IPS-11a (cell line): ENCODE measurements around the gene KCNQ1.

Experiments used
- H3K4me3 ChIP-seq: one replicate; pipeline ENCODE4 v1.5.1; 2013; ENCODE audit warnings: low read depth, low read length, control low read depth

Gene KCNQ1

DNA sequence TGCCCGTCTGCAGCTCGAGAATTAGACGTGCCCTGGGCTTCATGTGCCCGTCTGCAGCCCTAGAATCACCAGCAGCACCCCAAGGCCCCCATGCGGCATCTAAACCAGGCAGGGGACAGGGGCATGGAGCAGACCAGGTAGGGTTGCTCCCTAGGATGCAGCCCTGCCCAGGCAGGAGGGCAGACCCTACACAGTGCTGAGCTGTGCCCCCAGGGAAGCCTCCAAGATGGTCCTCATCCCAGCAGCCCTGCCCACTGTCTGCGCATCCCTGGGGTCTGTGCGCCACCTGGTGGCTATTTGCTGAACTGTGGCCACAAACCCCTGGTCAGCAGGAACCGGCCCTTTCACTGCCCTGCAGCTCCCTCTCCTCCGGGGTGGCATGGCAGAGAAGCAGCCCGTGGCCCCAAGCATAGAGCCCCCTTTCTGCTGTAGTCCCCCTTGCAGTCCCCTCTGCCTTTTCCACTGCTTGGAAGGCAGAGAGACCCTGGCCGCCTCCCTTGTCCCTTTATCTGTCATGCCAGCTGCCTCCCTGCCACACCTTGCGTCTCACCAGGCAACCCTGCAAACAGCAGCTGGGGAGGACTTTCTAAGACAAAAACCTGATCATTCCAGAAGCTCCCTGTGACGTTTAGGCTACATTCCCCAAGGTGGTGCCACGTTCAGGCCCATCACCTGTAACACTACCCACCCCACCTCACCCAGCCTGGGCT is 86.6 kb downstream of the KCNQ1 start:
- no peak overlapping the region for H3K4me3 ChIP-seq

DNA sequence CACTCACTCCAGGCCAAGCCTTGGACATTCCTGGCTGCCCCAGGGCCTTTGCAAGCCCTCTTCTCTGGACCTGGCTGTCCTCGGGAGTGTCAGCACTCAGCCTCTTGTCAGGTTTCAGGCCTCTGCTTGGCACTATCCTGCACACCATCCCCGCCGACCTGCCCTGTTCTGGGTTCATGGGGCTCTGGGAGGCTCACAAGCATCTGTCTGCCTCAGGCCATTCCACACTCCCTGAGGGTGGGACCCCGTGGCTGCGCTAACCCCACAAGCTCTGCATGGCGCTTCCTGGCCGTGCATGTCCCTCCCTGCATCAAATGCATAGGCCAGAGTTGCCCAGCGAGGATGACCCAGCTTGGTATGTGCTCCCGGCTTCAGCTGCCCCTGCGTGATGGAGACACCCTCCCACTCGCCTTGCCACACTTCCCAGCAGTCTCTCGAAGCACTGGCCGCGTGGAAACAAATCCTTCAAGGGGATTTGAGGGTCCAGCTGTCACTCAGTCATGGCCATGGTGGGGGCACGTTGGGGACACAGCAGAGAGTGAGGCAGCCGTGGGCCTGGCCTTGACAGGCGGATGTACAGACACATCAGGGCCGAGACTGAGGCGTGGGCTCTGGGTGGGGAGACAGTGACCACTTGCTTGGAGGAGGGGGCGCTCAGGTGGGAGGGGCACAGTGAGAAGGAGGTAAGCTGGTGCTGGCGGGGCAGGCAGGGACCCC is 87.3 kb downstream of the KCNQ1 start:
- no peak overlapping the region for H3K4me3 ChIP-seq

DNA sequence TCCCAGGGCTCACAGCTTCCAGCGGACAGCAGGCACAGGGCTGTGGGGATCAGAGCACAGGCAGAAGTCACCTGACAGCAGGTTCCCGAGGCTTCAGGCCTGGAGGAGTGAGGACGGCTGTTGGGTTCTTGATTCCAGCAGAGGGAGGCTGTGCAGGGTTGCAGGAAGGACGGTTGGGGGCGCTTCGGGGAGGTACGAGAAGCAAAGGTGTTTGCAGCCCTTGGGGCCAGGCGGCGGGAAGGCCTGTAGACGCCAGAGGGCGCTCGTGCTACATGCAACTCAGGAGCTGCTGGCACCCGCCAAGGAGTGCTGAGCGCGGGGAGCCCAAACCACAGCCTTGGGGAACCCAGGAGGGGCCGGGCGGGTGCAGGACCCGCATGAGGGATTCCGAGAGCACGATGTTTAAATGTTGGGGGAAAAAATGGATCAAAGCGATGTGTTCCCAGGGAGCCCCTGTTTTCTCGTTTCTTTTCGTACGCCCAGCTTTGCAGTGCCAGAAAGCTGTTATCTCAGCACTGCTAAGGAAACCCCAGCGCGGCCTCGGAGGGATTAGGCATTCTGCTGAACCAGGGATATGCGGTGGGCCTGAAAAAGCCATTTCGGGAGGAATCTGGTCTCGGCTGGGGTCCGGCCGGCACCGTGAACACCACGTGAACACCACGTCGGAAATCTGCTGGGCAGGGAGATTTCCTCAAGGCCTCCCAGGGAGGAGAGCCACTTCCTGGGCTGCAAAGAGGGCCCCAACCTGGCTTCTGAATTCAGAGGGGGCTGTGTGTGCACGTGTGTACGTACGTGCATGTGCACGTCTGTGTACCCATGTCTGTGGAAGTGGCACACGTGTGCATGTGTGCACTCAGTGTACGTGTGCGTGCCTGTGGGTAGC is 88.1 kb downstream of the KCNQ1 start:
- H3K4me3 ChIP-seq: no peak overlapping the region

DNA sequence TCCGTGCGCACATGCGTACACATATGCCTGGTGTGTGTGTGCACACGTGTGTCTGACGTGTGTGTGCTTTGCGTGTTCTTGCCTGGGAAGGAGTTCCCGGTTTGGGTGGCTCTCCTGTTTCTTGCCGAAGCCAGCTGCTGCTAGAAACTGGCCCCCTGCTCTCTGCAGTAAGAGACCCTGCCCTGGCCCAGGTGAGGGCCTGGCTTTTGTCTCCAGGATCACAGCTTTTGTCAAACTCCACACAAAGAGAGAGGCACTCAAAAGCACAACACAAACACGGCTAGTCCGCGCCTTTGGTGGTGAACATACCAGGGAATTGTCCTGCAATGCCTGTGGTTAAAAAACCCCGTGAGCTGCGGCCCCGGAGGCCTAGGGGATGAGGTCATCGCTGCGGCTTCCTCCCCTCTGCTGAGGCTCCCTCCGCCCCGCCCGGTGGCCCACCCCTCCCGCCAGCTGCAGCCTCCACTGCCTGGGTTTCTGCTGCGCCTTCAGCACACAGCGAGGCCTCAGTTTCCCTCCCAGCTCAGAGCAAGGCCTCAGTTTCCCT is 88.9 kb downstream of the KCNQ1 start:
- H3K4me3 ChIP-seq: peak overlapping the region; percentile 1

DNA sequence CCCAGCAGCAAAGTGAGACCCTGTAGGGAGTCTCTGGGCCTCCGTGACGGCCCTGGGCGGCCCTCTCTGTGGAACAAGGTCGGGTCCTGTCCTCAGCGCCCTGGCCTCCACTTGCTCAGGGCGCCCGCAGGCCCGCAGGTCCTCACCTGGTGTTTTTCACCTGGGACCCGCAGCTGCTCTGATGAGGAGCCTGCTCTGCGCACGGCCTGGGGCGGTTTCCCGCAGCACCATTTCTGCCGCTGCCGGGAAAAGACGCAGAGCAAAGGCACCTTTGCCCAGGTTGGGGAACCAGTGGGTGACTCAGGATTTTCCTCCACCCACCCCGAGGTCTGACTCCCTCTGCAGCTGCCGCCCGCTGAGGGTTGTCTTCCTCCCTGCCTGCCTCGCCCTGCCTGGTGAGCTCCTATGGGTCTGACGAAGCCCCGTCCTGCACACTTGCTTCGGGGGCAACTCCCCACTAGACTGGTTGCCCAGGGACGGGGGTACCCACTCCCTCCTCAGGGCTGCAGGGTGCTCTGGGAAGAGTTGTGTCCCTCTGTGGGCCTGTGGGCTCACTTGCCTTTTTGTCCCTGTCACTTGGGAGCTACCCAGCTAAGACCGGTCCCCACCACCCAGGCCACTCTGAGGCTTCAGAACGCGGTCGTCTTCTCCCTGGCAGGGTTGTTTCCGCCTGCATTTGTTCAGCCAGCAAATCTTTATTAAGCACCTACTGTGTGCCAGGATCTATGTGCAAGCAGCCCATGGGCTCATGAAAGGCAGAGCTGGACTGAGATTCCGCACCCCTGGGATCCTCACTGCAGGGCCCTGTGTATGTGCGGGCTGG is 89.5 kb downstream of the KCNQ1 start:
- no peak overlapping the region for H3K4me3 ChIP-seq

DNA sequence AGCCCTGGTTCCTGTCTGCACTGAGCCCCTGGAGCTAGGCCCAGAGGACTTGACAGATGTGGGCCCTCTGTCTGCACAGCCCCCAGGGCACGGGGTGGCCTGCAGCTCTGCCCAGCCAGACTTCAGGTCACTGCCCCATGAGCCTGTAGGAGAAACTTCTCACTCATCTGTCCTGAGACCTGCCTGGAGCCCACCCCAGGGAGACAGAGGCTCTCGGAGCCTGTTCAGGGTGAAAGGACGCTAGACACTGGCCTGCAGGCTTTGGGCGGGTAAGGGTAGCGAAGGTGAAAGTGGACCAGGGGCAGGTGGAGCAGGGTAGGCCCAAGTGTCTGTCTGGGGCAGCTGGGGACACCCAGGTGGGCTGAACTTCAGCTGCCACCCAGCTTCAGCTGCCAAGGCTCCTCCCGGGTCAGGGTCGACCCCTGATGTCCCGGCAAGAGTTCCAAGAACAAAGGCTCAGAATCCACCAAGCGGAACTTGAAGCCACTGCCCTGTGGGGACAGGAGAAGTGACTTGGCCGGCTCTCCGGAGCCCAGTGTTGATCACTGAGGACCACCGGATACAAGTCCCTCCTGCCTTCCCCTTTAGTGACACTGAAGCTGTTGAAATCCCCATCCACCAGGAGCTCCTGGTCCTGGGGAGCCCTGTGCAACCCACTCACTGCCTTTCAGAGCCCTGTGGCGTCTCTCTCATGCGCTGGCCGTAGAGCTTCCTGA is 90.3 kb downstream of the KCNQ1 start:
- H3K4me3 ChIP-seq: no peak overlapping the region

DNA sequence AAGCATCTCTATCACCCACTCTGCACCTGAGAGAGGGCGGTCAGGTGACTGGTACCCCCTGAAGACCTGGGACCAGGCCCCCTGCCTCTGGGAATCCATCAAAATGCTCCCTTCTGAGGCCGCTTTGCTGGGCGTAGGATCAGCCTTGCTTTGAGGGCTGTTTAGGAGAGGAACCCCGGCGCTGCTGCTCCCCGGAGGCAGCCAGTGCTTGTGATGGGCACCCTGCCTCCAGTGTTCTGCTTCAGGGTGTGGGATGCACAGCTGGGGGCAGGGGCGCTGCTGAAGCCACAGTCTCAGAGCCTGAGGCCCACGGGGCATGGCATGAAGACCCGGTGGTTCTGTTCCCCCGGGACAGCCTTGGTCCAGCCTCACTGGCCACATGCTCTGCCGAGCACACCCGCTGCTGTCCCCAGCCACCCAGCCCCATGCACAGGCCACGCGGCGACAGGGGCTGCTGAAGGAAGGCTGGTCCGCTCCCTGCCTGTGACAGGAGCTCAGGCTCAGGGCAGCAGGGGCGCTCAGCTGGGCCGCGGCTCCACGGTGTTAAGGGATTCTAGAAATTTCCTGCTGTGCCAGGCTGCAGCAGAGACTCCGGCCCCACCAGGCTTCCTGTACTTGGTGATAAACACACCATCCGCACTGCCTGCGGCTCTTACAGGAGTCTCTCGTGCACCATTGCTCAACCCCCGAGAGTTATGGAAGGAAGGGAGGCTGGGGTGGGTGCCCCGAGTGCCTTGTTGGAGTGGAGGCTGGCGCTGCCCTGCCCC is 91.0 kb downstream of the KCNQ1 start:
- H3K4me3 ChIP-seq: no peak overlapping the region

DNA sequence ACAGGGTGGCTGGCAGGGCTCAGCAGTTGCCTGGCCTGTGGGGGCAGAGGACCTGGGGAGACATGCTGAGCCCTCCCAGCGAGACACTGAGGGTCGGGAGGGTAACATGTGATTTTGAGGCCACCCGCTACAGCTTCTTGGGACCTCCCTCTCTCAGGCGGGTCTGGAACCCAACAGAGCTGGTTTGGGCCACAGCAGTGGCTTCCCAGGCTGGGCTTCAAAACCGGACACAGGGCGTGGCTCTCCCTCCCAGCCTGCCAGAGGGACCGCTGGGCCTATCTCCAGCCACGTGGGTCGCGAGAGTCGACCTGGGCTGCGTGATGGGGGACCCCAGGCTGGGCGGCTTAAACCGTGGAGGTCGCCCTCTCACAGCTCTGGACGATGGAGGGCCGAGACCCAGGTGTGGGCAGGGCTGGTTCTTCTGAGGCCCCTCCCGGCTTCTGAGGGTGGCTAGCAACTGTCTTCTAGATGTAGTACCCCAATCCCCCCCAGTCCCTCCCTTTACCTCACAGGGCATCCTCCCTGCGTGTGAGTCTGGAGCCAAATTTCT is 91.7 kb downstream of the KCNQ1 start:
- H3K4me3 ChIP-seq: no peak overlapping the region

DNA sequence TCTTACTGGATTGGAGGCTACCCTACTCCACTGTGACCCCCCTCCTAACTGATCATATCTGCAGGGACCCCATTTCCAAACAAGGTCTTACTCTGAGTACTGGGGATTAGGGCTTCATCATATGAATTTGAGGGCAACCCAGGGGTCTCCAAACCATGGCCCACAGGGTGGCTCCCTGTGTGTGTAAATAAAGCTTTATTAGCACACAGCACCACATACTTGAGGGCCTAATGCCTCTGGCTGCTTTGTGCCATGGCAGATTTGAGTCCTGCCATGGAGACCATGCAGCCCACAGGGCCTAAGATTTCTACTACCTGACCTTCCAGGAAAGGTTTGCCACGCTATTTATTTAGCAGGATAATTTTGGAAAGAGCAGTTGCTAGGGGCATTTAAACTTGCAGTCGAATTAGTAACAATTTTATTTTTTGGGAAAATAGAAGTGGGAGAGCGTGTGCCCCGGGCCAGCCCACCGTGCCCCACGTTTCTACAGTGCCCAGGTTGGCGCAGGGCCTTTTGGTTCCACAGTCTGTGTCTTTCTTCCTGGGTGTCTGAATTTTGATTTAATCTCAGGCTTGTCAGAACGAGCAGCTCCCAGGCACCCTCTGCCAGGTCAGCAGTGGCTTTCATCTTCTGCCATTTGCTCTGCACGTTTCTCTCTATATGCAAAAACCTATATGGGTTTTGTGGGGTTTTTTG is 92.3 kb downstream of the KCNQ1 start:
- H3K4me3 ChIP-seq: no peak overlapping the region

DNA sequence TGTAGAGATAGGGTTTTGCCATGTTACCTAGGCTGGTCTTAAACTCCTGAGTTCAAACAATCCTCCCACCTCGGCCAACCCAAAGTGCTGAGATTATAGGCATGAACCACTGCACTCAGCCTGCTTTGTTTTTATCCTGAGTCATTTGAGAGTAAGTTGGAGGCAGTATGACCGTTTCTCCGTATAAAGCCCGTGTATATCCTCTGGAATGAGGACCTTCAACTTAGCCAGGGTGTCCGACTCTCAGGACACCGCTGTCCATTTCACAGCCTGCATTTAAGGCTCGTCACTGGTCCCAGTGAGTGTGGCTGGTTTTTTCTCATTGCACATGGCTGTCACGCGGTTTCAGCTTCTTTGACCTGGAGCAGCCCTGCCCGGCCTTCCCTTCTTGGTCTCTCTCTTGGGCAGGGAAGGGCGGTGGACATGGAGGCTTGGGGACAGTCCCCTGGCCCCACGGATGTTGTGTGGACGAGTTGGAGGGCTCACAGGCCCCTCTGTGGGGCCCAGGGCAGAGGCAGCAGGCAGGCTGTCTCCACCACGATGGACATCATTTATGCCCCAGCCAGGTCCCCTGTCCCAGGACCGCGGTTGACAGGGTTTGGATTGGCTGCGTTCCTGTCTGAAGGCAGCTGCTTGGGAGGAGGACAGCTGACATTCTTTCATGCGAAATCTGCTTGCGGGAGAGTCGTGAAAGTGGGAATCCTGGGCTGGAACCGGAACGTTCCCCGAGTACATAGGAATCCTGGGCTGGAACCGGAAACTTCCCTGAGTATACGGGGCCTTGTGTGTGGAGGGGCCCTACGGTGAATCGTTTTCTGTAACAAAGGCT is 93.3 kb downstream of the KCNQ1 start:
- no peak overlapping the region for H3K4me3 ChIP-seq

DNA sequence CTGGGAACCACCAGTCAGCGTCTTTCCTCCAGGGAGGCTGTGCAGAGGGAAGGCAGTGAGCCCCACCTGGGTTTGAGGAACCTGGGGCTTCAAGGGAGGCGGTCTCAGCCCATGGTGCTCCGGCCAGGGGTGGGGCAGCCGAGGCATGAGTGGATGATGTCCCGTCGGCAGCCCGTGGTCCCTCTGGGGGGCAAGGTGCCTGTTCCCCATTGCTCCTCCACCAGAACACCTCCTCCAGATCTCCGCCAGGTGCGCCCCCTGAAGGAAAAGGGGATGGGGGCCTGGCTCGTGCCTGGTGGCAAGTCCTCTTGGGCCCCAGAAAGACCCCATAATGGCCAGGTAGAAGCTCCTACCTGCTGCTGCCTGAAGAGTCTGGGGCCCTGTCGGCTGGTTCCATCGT is 94.1 kb downstream of the KCNQ1 start:
- no peak overlapping the region for H3K4me3 ChIP-seq

DNA sequence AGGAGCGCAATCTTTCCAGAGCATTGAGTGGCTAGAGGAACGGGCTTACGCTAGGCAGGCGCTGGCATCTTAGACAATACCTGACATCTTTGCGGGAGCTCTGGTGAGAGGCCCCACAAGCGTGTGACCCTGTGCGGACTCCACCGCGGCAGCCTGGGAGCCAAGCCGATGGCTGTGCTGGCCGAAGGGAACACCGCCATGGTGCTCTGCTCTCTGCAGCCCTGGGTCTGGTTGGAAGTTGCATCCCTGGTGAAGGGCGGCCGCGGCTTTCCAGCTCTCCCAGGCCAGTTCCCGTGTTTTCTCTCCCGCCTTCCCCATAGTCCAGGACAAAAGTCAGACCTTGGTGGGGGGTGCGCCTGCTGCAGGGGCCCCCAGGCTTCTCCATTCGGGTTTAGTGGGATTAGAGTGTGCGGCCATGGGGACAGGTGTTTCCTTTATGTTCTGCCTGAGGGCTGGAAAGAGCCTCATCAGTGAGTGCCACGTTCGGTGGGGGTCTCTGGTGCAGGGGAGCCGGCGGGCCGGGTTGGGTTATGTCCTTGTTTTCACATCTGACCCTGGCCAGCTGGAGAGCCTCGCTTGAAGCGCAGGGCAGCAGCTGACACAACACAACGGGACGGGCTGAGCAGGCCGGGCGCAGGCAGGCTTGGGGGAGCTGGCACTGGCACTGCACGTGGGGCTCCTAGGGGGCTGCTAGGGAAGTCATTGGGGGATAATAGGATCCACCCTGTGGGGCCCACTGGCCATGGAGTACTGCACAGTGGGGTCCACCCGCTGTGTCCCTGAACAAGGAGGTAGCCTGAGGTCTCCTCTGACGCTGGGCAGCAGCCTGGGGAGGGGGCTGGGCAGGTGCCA is 94.8 kb downstream of the KCNQ1 start:
- H3K4me3 ChIP-seq: no peak overlapping the region

DNA sequence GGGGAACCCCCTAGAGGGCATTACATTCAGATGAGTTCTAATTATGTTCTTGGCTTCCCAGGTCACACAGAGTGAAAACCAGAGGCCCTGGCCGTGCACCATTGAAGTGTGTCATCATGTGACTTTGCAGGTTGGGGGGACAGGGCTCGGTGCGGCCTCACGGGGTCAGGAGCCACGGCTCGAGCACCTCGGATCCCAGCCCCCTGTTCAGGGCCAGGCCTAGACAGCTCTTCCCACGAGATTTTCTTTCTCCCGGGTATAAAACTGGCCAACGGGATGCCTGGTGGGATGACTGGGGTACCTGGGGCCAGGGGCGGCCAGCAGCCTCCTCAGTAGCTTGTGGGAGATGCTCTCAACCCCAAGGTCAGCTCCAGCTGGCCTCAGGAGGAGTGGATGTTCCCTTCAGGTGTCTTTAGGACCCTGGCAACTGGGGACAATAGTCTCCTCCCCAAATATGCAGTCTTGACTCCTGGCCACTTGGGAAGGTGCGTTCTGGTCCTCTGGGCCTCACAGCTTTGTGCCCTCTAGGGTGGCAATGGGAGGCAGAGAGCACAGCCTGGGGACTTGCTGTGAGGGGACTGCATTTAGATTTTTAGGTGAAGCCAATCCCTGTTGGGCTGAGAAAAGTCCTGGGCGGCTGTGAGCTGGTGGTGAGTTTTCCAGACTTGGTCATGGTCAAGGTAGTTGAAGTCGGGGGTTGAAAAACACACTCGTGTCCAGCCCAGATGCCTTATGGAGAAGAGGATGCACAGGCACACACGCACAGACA is 95.6 kb downstream of the KCNQ1 start:
- no peak overlapping the region for H3K4me3 ChIP-seq

DNA sequence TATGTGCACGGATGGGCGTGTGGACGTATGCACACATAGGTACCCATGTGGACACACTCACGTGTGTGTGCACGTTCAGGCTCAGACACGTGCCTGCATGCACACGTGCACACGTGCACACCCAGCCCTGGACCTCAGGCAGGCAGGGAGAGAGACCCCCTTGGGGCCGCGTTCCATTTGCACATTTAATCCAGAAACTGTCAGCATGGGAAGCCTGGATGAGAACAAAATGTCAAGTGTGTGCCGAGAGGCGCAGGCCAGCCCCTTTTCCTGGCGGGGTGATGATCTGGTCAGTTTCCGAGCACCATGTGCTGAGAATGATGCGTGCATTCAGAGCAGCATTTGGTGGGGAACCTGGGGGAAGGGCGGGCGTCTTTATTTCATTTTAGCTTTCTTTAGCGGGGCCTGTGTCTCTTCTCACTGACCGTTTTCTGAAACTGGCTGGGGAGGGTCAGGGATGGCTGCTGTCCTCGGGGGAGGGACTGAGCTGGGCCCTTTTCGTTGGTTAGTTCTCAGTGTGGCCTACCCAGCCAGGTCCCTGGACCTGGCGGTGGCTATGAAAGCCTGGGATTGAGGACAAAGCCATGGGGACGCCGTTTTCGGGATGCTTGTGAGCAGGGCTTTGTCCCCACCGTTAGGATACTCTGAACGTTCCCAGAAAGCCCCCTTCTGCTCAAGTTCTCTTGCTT is 96.3 kb downstream of the KCNQ1 start:
- no peak overlapping the region for H3K4me3 ChIP-seq

DNA sequence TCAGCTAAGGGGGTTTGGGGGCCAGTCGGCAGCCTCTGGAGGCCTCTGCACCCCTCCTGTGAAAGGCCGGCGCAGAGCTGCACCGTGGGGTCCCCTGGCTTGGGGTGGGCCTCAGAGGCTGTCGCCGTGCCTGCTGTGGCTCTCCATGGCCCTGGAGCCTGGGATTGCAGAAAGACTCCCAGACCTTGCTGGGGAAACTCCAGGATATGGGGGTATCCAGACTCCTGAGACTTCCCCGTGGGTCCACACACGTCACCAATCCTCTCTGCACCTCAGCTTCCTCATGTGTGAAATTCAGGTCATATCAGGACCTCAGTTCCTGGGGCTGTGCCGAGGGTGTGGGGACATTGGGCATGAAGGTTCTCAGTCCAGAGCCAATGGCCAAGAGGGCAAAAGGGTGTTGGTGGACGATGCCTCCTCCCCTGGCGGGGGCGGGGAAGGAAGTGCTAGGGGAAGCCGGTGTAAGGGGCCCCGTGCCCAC is 97.1 kb downstream of the KCNQ1 start:
- no peak overlapping the region for H3K4me3 ChIP-seq
